HG03280 (cell line): ENCODE measurements around the gene OR13C8.
"Not testable (repeated sequence)": the region's sequence is repeated elsewhere in the genome, so short reads cannot be mapped to it uniquely, and the experiment has no call there.

Source experiments
- ATAC-seq: cut with Tn5 transposase; IDR thresholded peaks from one replicate; pipeline ENCODE4 v1.9.1; 2021; ENCODE audit warnings: mild to moderate bottlenecking, moderate library complexity; ENCODE audit not compliant: unreplicated experiment

Gene OR13C8, protein sequence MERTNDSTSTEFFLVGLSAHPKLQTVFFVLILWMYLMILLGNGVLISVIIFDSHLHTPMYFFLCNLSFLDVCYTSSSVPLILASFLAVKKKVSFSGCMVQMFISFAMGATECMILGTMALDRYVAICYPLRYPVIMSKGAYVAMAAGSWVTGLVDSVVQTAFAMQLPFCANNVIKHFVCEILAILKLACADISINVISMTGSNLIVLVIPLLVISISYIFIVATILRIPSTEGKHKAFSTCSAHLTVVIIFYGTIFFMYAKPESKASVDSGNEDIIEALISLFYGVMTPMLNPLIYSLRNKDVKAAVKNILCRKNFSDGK

DNA sequence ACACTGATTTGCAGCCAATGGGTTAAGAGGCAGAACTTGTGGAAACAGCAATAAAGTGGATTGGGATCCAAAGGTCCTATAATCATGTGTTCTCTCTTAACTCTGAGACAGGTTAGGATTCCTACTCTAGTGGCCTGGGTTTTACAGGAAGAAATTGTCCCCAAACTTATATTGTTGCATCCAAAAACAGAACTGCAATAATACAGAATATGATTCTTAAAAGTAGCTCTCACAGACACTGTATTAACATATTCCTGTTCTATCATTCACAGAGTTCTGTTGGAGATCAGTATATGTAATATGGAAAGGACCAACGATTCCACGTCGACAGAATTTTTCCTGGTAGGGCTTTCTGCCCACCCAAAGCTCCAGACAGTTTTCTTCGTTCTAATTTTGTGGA is at the start of gene OR13C8:
Gene OR13C8 (plus strand): TSS at position 301 of the 400 bp plus-strand sequence. CDS start 0 bp downstream, at position 301.
- no peak for ATAC-seq

DNA sequence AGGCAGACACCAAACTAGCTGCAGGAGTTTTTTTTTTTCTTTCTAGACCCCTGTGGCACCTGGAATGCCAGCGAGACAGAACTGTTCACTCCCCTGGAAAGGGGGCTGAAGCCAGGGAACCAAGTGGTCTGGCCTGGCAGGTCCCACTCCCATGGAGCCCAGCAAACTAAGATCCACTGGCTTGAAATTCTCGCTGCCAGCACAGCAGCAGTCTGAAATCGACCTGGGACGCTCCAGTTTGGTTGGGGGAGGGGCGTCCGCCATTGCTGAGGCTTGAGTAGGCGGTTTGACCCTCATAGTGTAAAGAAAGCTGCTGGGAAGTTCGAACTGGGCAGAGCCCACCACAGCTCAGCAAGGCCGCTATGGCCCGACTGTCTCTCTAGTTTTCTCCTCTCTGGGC is 48.7 kb upstream of the OR13C8 start:
- not testable (repeated sequence) for ATAC-seq

DNA sequence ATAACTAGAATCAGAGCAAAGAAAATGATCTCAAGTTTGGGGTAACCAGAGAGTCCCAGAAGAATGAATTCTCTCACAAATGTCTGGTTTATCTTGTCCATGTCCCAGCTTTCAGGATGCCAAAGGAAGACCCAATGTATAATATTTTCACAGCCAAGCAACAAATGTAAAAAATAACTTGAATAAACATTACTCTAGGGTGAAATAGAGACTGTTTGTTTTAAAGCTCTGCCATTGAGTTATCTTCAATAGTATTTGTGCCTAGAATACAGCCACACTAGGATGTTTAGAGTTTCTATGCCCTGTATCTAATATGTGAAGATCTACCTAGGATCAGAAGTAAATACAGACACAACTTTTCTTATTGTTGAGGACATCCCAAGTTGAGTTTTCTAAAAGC is 41.9 kb upstream of the OR13C8 start, which contains the start of gene OR13C4:
Gene OR13C4 (minus strand): TSS at position 101 of the 400 bp plus-strand sequence. CDS start 0 bp downstream, at position 101.
- no peak for ATAC-seq

DNA sequence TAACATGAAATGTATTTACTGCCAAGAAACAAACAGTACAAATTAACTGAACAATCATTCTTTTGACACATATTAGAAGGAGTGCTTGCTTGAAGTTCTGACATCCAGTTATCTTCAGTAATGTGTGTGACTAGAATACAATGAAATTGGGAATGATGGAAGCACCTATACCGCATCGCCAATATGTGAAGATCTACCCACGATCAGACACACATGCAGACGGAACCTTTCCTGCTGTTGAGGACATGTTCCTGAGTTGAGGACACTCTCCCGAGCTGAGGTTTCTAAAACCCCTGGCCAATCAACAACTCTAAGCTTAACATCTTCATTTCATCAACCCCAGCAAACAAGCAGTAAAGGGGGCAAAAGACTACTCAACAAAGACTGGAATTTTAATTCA is 32.2 kb upstream of the OR13C8 start, which contains the start of gene OR13C3:
Gene OR13C3 (minus strand): TSS at position 101 of the 400 bp plus-strand sequence. CDS start 133 bp downstream, outside the sequence.
- ATAC-seq = no peak

DNA sequence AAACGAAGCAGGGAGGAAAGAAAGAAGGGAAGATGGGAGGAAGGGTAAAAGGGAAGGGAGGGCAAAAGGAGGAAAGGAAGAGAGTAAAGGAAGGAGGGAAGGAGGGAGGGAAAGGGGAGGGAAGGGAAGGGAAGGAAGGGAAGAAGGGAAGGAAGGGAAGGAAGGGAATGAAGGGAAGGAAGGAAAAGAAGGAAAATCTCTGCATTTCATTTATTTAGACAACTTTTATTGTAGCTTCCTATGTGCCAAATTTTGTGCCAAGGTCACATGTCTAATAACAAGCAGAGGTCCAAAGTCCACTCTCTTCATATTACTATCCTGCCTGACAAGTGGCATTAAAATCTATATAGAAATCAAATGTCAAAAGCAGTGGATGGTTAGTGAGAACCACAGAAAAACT is 29.7 kb upstream of the OR13C8 start:
- ATAC-seq = no peak

DNA sequence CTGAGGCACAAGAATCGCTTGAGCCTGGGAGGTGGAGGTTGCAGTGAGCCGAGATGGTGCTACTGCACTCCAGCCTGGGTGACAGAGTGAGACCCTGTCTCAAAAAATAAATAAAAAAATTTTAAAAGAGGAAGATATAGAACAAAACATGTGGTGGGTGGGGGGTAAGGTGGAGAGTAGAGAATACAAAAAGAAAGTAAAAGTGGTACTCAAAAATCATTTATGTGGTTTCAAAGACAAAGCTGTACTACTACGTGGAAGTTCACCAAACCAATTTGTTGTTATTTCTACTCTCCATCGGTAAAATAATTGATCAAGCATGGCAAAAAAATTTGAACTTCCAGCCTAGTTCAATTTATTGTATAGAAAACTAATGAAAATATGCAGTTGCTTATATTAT is 24.3 kb upstream of the OR13C8 start:
- no peak for ATAC-seq

DNA sequence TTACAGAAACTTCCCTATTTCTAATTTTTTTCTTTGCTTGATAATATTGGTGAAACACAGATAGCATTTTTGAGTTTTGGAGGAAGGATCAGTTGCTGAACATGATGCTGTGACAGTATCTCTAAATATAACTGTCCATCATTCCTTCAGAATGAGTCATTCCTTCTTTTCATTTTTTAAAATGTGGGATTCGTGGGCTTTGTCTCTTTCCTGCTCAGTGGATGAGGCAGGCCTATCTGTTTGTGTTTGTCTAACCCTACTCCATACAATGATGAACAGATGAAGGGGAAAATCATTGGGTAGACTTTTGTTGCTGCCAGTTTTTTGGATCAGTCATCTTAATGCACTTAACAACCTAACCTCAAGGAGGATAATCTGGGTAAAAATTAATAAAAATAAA is 15.7 kb upstream of the OR13C8 start:
- no peak for ATAC-seq

DNA sequence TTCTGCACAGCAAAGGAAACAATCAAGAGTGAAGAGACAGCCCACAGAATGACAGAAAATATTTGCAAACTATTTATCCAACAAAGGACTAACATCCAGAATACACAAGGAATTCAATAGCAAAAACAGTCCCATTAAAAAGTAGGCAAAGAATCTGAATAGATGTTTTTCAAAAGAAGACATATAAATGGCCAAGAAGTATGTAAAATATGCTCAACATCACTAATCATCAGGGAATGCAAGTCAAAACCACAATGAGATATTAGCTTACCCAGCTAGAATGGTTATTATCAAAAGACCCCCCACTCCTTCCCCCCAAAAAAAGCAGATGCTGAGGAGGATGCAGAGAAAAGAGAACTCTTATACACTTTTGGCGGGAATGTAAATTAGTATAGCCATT is 13.4 kb upstream of the OR13C8 start:
- ATAC-seq = no peak

DNA sequence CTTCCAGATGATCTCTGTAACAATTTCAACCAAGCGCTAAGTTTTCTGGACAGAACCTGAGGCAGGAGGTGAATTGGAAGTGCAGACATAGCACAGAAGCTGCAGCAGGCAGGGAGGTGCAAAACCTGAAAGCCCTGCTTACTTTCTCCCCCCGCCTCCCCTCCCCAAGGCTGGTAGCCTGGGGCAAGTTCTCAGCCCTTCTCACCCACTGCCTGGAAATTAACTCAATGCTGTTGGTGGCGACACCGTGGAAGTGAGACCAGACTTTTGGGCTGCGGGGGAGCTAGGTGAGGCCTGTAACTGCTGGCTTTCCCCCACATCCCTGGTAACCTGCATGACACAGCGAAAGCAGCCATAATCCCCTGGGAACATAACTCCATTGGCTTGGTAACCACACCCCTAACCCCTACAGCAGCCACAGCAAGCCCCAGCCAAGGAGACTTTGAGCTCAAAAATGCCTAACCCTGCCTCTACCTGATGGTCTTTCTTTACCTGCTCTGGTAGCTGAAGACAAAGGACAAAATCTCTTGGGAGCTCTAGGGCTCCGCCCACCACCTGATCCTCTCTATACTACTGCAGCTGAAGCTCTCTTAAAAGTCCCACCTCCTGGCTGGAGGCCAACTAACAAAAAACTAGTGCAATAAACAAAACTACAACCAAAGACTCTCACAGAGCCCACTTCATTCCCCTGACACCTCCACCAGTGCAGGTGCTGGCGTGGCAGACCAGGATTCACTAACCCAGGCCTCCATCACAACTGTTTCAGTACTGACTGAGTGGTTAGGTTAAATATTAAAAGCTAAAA is 11.9 kb upstream of the OR13C8 start:
- no peak for ATAC-seq

DNA sequence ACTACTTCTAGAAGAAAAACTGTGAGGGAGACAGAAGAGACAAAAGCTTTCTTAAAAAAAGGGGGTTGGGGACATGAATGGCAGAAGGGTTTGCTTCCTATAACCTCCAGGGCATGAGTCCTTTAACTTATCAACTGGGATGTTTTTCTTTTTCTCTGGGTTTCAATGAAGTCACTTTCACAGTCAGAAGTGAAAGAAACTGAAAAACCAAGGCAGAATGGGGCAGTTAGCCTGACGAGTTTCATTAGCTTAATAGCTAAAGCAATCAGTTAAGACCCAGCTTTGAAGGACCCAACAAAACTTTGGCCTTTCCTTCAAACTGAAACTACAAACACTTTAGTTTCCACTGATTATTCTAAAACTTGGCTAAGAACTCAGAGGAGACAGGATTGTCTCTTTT is 4.6 kb upstream of the OR13C8 start:
- ATAC-seq = no peak

DNA sequence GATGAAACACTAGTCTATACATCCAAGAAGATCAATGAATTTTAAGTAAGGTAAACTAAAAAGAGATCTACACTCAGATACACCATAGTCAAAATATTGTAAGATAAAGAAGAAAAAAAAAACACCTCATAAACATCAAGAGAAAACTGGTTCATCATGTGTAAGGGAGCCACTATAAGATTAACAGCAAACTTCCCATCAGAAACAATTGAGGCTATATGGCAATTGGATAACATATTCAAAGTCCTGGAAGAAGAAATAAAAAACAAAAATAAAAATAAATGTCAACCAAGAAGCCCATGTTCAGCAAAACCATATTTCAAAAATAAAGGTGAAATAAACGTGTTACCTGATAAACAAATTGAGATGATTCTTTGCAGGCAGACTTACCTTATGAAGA is 3.6 kb downstream of the OR13C8 start:
- no peak for ATAC-seq

DNA sequence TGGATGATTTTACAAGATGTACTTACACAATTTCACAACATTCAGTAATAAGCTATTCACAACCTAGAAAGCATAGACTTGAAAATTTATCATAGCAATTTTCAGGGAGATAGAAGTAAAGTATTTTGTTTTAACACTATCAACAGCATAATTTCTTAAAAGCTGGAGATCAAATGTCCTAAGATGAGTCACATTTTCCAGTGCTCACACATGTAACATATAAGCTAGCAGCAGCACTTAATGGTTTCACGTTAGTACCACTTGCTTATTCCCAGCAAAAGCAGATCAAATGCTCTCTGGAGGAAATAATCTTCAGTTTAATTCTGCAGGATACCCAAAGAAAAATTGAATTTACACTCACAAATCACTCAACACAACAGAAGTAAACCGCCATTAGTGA is 6.5 kb downstream of the OR13C8 start:
- no peak for ATAC-seq

DNA sequence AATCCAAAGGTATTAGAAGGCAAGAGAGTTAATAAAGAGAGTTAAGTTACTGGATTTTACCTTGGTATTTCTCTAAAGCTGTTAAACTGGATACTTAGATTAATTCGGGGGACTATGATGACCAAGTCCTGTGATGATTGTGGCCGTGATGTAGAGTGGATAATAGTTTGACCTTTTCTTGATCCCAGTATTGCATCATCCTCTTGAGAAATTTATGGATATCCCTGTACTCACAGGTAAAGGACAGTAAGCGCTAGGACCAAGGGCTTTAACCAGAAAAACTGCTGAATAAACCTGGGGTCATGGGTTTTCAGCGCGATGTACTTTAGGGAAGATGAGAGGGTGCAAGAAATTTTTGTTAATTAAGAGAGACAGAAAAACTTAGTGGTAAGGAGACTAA is 8.3 kb downstream of the OR13C8 start:
- ATAC-seq = no peak

DNA sequence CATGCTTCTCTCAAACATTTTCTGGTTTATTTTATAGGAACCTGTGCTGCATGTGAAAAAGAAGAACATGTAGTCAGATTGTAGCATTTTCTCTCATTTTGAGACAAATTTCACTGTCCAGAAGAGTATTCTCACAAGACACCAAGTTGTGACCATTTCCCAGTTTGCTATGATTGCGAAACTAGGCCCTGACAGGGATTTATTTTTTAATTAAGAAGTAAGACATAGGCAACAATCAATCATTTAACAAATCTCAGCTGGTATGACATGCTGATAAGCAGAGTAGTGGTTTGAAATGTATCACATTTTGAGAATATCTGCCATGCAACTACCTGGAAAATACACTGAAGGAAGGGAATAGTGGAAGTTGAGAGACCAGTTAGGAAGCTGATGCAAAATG is 11.6 kb downstream of the OR13C8 start:
- no peak for ATAC-seq

DNA sequence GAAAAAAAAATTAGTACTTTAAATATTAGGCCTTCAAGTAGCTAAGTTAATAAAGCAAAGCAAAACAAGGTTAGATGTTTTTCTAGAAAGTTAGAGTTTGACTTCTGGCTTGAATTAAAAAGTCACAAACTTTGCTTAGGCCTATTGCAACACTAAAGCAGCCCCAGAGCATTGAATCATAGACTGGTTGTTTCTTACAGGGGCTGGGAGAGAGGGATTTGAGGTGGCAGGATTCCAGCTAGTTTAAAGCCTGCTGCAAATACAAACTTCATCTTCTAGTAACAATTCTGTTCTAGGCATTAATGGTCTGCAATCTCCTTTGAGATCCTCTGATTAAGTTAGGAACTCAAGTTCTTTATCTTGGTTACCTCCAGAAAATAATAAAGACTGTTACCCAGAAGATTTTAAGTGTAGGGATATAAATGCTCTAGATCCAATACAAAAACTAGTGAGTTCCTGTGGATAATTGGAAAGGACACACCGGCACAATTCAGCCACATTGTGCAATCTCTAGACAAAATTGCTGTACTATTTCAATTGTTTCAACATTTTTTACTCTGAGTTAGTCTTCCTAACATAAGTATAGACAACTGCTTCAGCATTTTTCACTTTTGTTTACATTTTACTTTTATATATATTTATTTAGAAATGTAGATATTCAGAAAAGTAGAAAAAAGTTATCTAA is 17.7 kb downstream of the OR13C8 start:
- no peak for ATAC-seq

DNA sequence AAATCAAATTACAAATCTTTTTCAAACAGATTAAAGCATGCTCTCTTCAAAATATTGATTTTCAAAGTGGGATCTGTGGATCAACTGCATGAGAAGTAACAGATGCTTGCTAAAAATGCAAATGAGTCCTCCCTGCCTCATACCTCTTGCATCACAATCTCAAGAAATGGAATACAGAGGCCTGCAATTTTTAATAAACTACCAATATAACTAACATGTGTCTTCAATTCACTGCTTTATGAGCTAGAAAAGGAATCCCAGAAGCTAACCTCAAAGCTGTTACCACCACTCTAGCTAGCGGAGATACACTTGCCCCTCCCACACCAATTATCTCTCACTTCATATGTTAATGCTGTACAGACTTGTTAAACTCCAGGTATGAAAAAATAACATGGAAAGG is 20.7 kb downstream of the OR13C8 start:
- ATAC-seq = no peak

DNA sequence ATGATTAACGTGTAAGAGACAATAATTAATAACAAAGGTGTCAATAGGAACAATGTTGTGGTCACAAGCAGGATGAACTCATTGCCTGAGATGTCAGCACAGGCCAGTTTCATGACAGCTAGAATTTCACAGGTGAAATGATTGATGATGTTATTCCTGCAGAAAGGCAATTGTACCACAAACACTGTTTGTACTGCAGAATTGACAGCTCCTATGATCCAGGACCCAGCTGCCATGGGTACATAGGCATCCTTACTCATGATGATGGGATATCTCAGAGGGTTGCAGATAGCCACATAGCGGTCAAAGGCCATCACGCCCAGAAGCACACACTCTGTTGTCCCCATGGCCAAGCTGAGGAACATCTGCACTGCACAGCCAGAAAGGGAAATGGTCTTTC is 29.8 kb downstream of the OR13C8 start:
- not testable (repeated sequence) for ATAC-seq

DNA sequence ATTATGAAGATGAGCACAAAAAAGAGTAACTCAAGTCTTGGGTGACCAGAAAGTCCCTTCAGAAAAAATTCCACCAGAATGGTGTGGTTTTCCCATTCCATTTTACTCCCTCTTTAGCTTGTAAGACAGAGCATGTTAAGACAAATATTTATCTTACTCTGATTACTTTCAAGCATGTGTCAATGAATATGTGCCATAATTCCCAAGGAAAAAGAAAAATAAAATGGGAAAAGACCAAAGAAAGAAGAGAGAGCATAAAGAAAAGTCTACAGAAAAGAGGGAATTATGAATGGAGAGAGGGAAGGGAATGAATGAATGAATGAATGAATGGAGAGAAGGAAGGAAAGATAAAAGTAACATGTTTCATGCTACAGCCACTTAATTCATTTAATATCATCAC is 30.3 kb downstream of the OR13C8 start, which contains the start of gene OR13C5:
Gene OR13C5 (minus strand): TSS at position 101 of the 400 bp plus-strand sequence. CDS start 0 bp downstream, at position 101.
- not testable (repeated sequence) for ATAC-seq

DNA sequence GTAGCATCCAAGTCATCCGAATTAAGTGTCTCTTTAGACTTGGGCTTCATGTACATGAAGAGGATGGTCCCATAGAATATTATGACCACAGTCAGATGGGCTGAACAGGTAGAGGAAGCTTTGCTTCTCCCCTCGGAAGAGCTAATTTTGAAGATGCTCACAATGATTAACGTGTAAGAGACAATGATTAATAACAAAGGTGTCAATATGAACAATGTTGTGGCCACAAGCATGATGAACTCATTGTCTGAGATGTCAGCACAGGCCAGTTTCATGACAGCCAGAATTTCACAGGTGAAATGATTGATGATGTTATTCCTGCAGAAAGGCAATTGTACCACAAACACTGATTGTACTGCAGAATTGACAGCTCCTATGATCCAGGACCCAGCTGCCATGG is 35.8 kb downstream of the OR13C8 start:
- ATAC-seq = no peak

DNA sequence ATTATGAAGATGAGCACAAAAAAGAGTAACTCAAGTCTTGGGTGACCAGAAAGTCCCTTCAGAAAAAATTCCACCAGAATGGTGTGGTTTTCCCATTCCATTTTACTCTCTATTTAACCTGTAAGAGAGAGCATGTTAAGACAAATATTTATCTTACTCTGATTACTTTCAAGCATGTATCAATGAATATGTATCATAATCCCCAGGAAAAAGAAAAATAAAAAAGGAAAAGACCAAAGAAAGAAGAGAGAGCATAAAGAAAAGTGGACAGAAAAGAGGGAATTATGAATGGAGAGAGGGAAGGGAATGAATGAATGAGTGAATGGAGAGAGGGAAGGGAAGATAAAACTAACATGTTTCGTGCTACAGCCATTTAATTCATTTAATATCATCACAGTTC is 36.6 kb downstream of the OR13C8 start, which contains the start of gene OR13C2:
Gene OR13C2 (minus strand): TSS at position 101 of the 400 bp plus-strand sequence. CDS start 0 bp downstream, at position 101.
- not testable (repeated sequence) for ATAC-seq

DNA sequence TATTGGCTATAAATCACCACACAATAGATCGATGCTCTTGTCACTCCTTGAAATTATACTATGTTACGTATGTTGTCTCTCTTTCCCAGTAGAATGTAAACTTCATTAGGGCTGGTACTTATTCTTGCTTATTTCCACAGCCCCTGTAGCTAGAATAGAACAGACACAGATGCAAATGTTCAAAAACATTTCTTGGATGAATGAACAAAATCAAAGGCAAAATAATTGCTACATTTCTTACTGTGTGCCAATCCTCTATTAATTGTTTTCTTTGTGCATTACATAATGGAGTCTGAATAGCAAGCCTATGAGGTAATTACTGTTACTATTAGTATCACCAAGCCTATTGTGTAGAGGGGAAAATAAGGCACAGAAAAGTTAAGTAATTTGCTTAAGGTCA is 37.2 kb downstream of the OR13C8 start:
- ATAC-seq = no peak
